Neural progenitor cell (in vitro differentiated cells): ENCODE data around the gene CUL2. TPM values are rescaled to one million over a fixed set of nuclear protein-coding genes. Genes with fewer than 3 reads are reported as not detected.
"Not testable (repeated sequence)": the region's sequence is repeated elsewhere in the genome, so short reads cannot be mapped to it uniquely, and the experiment has no call there.

Experiments used
- DNase-seq: peaks from one replicate; pipeline ENCODE4 v3.0.0-alpha.2; 2016; ENCODE audit warnings: low spot score
- H2AFZ ChIP-seq: fragments of 200-600 bp; sonication (generic); replicated peaks from 2 replicates; pipeline ENCODE4 v1.6.1; 2016; ENCODE audit warnings: antibody characterized with exemption
- H3F3A ChIP-seq: fragments of 200-600 bp; sonication (generic); 2 replicates; pipeline ENCODE4 v1.6.1; 2016; ENCODE audit warnings: antibody characterized with exemption, low read depth
- H3K27ac ChIP-seq: fragments of 200-600 bp; sonication (generic); 2 replicates; pipeline ENCODE4 v1.5.1; 2016; ENCODE audit warnings: mild to moderate bottlenecking
- H3K27me3 ChIP-seq: fragments of 200-600 bp; sonication (generic); 2 replicates; pipeline ENCODE4 v1.6.1; 2016; ENCODE audit warnings: mild to moderate bottlenecking, moderate library complexity
- H3K36me3 ChIP-seq: fragments of 200-600 bp; sonication (generic); 2 replicates; pipeline ENCODE4 v1.5.1; 2016
- H3K4me1 ChIP-seq: fragments of 200-600 bp; sonication (generic); 2 replicates; pipeline ENCODE4 v1.6.1; 2016; ENCODE audit warnings: mixed run types
- H3K4me2 ChIP-seq: fragments of 200-600 bp; sonication (generic); 2 replicates; pipeline ENCODE4 v1.6.1; 2016
- H3K4me3 ChIP-seq: fragments of 200-600 bp; sonication (generic); 2 replicates; pipeline ENCODE4 v1.5.1; 2016
- H3K79me2 ChIP-seq: fragments of 200-600 bp; sonication (generic); 2 replicates; pipeline ENCODE4 v1.6.1; 2016; ENCODE audit warnings: low read depth
- H3K9ac ChIP-seq: fragments of 200-600 bp; sonication (generic); 2 replicates; pipeline ENCODE4 v1.6.1; 2016
- H3K9me3 ChIP-seq: fragments of 200-600 bp; sonication (generic); 2 replicates; pipeline ENCODE4 v1.5.1; 2016; ENCODE audit warnings: low read depth
- H4K20me1 ChIP-seq: fragments of 200-600 bp; sonication (generic); 2 replicates; pipeline ENCODE4 v1.6.1; 2016; ENCODE audit warnings: low read depth
- H3K27ac Mint-ChIP-seq: 3 replicates; pipeline ENCODE4 v1.8.0; 2021; ENCODE audit warnings: mixed read lengths
- H3K27me3 Mint-ChIP-seq: 2 replicates; pipeline ENCODE4 v1.8.0; 2022; ENCODE audit warnings: low read depth, mild to moderate bottlenecking, inconsistent platforms, moderate library complexity, mixed read lengths; ENCODE audit not compliant: insufficient read depth
- H3K36me3 Mint-ChIP-seq: 3 replicates; pipeline ENCODE4 v1.8.0; 2021; ENCODE audit warnings: mixed read lengths
- H3K4me1 Mint-ChIP-seq: 3 replicates; pipeline ENCODE4 v1.8.0; 2021; ENCODE audit warnings: mixed read lengths
- H3K4me3 Mint-ChIP-seq: 3 replicates; pipeline ENCODE4 v1.8.0; 2021; ENCODE audit warnings: mild to moderate bottlenecking, moderate library complexity, mixed read lengths
- H3K9me3 Mint-ChIP-seq: 3 replicates; pipeline ENCODE4 v1.8.0; 2020; ENCODE audit warnings: mixed read lengths
- EZH2 ChIP-seq: fragments of 200-600 bp; sonication (generic); IDR thresholded peaks from 2 replicates; pipeline ENCODE4 v1.6.1; 2017; ENCODE audit warnings: antibody characterized with exemption, mild to moderate bottlenecking, moderate library complexity
- EZH2phosphoT487 ChIP-seq: fragments of 200-600 bp; sonication (generic); IDR thresholded peaks from 2 replicates; pipeline ENCODE4 v1.6.1; 2017; ENCODE audit warnings: antibody characterized with exemption
- total RNA-seq: library from RNA; depleted of rRNA; stranded (reverse); fragments of >200 nt; gene quantifications from 2 replicates; pipeline ENCODE4 v1.2.3, GENCODE V29; 2015; ENCODE audit warnings: low replicate concordance
- TF ChIP-seq, protein P1 (sequence below): fragments of 200-600 bp; sonication (generic); IDR thresholded peaks from 2 replicates; pipeline ENCODE4 v1.5.1; 2017; ENCODE audit warnings: antibody characterized with exemption, mild to moderate bottlenecking

The CUL2 gene
- total RNA-seq, 1 donor from 2014 or later = 40.3 TPM

DNA sequence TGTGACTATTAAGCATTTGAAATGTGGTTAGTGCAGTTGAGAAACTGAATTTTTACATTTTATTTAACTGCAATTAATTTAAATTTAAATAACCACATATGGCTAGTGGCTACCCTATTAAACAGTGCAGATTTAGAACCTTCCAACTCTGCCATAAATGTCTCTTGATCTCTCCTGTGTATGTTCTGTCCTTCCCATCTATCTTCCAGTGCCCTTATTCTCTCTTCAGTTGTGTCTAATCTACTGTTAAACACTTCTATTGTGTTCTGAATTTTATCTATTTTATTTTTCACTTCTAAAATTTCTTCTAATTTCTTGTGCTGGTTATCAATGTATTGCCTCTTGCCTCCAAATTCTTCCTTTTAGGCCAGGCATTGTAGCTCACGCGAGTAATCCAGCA, 105.0 kb downstream of the CUL2 start:
- peaks cover 23% of the 10 kb centered on the region for H3K9me3 Mint-ChIP-seq

DNA sequence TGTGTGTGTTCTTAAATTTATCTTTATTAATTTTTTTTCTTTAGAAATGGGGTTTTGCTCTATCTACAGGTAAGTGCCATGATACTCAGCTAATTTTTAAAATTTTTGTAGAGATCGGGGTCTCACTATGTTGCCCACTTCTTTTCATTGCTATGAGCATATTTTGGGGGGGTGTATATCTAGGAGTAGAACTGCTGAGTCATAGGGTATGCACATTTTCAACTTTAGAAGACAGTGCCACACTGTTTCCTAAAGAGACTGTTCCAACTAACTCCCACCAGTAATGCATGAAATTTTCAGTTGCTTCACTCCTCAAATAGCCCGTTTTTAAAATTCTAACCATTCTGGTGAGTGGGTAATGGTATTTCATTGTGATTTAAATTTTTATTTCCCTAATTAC, 108.3 kb downstream of the CUL2 start:
- no peaks in the 10 kb centered on the region for H3K4me1 ChIP-seq
- H2AFZ ChIP-seq = no peak overlapping the region
- DNase-seq = no peak
- H3K9me3 ChIP-seq = peaks cover 12% of the 10 kb centered on the region
- Mint-ChIP-seq H3K4me3 (no peak overlapping the region), H3K27ac (no peak overlapping the region), H3K27me3 (peaks cover 2% of the 10 kb centered on the region), H3K9me3 (peaks cover 26% of the 10 kb centered on the region), H3K36me3 (peaks cover 1% of the 10 kb centered on the region), H3K4me1 (no peaks in the 10 kb centered on the region)
- H3K79me2 ChIP-seq = no peaks in the 10 kb centered on the region
- no peak overlapping the region for H3K9ac ChIP-seq
- no peaks in the 10 kb centered on the region for H4K20me1 ChIP-seq
- H3K36me3 ChIP-seq = no peaks in the 10 kb centered on the region
- H3F3A ChIP-seq = no peaks in the 10 kb centered on the region
- TF ChIP-seq EZH2phosphoT487 = no peak
- no peak overlapping the region for H3K4me3 ChIP-seq
- H3K27me3 ChIP-seq = no peaks in the 10 kb centered on the region
- H3K4me2 ChIP-seq = no peak overlapping the region
- H3K27ac ChIP-seq = no peak overlapping the region

More for the DNA sequence above, 105.0 kb downstream of the CUL2 start:
- Histone ChIP-seq H3F3A (no peaks in the 10 kb centered on the region), H3K4me1 (peaks cover 9% of the 10 kb centered on the region), H3K27me3 (no peaks in the 10 kb centered on the region), H3K36me3 (no peaks in the 10 kb centered on the region), H3K9me3 (peaks cover 12% of the 10 kb centered on the region), H3K4me2 (no peak overlapping the region), H3K4me3 (no peak overlapping the region), H3K27ac (no peak overlapping the region), H4K20me1 (no peaks in the 10 kb centered on the region), H3K9ac (no peak overlapping the region), H2AFZ (no peak overlapping the region), H3K79me2 (no peaks in the 10 kb centered on the region)
- Mint-ChIP-seq H3K4me3 (no peak overlapping the region), H3K27me3 (peaks cover 2% of the 10 kb centered on the region), H3K4me1 (no peaks in the 10 kb centered on the region), H3K27ac (no peak overlapping the region), H3K36me3 (peaks cover 1% of the 10 kb centered on the region)
- TF ChIP-seq EZH2phosphoT487 (no peak), EZH2 (no peak)
- TF ChIP-seq, protein P1, sequence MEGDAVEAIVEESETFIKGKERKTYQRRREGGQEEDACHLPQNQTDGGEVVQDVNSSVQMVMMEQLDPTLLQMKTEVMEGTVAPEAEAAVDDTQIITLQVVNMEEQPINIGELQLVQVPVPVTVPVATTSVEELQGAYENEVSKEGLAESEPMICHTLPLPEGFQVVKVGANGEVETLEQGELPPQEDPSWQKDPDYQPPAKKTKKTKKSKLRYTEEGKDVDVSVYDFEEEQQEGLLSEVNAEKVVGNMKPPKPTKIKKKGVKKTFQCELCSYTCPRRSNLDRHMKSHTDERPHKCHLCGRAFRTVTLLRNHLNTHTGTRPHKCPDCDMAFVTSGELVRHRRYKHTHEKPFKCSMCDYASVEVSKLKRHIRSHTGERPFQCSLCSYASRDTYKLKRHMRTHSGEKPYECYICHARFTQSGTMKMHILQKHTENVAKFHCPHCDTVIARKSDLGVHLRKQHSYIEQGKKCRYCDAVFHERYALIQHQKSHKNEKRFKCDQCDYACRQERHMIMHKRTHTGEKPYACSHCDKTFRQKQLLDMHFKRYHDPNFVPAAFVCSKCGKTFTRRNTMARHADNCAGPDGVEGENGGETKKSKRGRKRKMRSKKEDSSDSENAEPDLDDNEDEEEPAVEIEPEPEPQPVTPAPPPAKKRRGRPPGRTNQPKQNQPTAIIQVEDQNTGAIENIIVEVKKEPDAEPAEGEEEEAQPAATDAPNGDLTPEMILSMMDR = no peak
- no peak for DNase-seq

DNA sequence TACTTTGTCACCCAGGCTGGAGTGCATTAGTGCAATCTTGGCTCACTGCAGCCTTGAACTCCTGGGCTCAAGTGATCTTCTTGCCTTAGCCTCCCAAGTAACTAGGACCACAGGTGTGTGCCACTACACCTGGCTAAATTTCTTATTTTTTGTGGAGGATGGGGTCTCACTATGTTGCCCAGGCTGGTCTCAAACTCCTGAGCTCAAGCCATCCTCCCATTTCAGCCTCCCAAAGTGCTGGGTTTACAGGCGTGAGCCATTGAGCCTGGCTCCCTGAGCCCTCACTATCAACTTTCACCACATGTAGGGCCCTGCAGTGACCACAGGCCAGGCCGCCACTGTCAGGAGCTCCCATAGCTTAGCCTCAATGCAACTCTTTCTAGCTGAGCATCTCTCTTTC, 110.2 kb downstream of the CUL2 start:
- Histone ChIP-seq H3K4me1 (no peaks in the 10 kb centered on the region), H3F3A (no peaks in the 10 kb centered on the region), H3K4me3 (no peak overlapping the region), H3K9me3 (peaks cover 3% of the 10 kb centered on the region), H3K36me3 (no peaks in the 10 kb centered on the region), H2AFZ (no peak overlapping the region), H3K27ac (no peak overlapping the region), H3K9ac (no peak overlapping the region), H4K20me1 (no peaks in the 10 kb centered on the region), H3K79me2 (no peaks in the 10 kb centered on the region), H3K27me3 (no peaks in the 10 kb centered on the region), H3K4me2 (no peak overlapping the region)
- TF ChIP-seq EZH2 (no peak), EZH2phosphoT487 (no peak)
- TF ChIP-seq, protein P1 = no peak
- H3K27ac Mint-ChIP-seq = no peak overlapping the region
- DNase-seq = no peak
- no peak overlapping the region for H3K4me3 Mint-ChIP-seq
- H3K9me3 Mint-ChIP-seq = peaks cover 28% of the 10 kb centered on the region
- H3K4me1 Mint-ChIP-seq = no peaks in the 10 kb centered on the region
- H3K27me3 Mint-ChIP-seq = peaks cover 2% of the 10 kb centered on the region
- peaks cover 1% of the 10 kb centered on the region for H3K36me3 Mint-ChIP-seq

DNA sequence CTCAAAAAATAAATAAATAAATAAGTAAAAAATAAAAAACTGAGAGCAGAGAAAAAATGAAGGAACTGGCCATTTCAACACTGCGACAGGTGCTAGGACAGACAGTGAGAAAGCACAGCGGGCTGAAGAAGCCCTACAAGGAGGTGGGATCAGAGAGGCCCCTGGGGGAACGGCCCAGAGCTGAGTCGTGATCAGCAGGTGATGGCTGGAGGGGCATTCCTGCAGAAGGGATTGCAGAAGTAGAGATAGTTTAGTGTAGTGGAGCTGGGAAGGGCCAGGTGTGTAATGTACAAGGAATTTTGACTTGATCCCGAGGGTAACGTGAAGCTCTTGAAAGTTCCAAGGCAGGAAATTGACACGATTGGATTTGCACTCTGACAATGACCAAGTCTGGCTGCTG, 112.1 kb downstream of the CUL2 start:
- Histone ChIP-seq H3K27me3 (no peaks in the 10 kb centered on the region), H4K20me1 (no peaks in the 10 kb centered on the region), H3K9me3 (no peaks in the 10 kb centered on the region), H2AFZ (no peak overlapping the region), H3K27ac (no peak overlapping the region), H3K9ac (no peak overlapping the region), H3K4me3 (no peak overlapping the region), H3K4me2 (no peak overlapping the region), H3K79me2 (no peaks in the 10 kb centered on the region), H3K36me3 (no peaks in the 10 kb centered on the region), H3K4me1 (no peaks in the 10 kb centered on the region), H3F3A (no peaks in the 10 kb centered on the region)
- Mint-ChIP-seq H3K36me3 (no peaks in the 10 kb centered on the region), H3K4me3 (no peak overlapping the region), H3K9me3 (peaks cover 22% of the 10 kb centered on the region), H3K27me3 (peaks cover 4% of the 10 kb centered on the region), H3K27ac (no peak overlapping the region), H3K4me1 (peaks cover under 1% of the 10 kb centered on the region)
- no peak for DNase-seq
- TF ChIP-seq EZH2 (no peak), EZH2phosphoT487 (no peak)
- TF ChIP-seq, protein P1 = no peak

DNA sequence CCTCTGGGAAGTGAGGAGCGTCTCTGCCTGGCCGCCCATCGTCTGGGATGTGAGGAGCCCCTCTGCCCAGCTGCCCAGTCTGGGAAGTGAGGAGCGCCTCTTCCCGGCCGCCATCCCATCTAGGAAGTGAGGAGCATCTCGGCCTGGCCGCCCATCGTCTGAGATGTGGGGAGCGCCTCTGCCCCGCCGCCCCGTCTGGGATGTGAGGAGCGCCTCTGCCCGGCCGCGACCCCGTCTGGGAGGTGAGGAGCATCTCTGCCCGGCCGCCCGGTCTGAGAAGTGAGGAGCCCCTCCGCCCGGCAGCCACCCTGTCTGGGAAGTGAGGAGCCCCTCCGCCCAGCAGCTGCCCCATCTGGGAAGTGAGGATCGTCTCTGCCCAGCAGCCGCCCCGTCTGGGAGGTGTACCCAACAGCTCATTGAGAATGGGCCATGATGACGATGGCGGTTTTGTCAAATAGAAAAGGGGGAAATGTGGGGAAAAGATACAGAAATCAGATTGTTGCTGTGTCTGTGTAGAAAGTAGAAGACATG, 113.7 kb downstream of the CUL2 start:
- H3F3A ChIP-seq, H3K9ac ChIP-seq, H2AFZ ChIP-seq, H3K36me3 ChIP-seq, H4K20me1 ChIP-seq, H3K27me3 ChIP-seq, H3K36me3 Mint-ChIP-seq, H3K27me3 Mint-ChIP-seq, H3K79me2 ChIP-seq, H3K4me1 ChIP-seq, H3K27ac ChIP-seq, H3K27ac Mint-ChIP-seq, H3K4me2 ChIP-seq, H3K4me3 Mint-ChIP-seq, H3K4me1 Mint-ChIP-seq, H3K9me3 ChIP-seq, DNase-seq, H3K4me3 ChIP-seq: not testable (repeated sequence)
- H3K9me3 Mint-ChIP-seq = peaks cover 15% of the 10 kb centered on the region
